HCT116 (cell line): Measurements from ENCODE around the gene RAPGEF1. TPM values are rescaled to one million over a fixed set of nuclear protein-coding genes. Genes with fewer than 3 reads are reported as not detected.

Source experiments
- ATAC-seq: fragments of 200-7000 bp; cut with Tn5 transposase; 2 replicates; pipeline ENCODE4 v1.9.1; 2020; ENCODE audit warnings: mild to moderate bottlenecking, moderate library complexity
- BruUV-seq: library from RNA; stranded (reverse); fragments of 400-500 nt; replicated peaks from 2 replicates; lab custom pipeline; 2021; lab: Mats Ljungman, UMichigan
- CTCF ChIA-PET: fragments of 300-600 bp; sonication (Branson Sonifier 250); formaldehyde crosslinking; loops from one replicate; lab custom pipeline; 2021; ENCODE audit warnings: antibody characterized with exemption; lab: Charles Lee
- POLR2A ChIA-PET: fragments of 300-600, 350-600 bp; sonication (Branson Sonifier 250); formaldehyde crosslinking; loops from one replicate; lab custom pipeline; 2021; ENCODE audit warnings: antibody characterized with exemption; lab: Charles Lee
- RAD21 ChIA-PET, 2 experiments: fragments of 300-600 bp; sonication (Branson Sonifier 250); formaldehyde crosslinking; loops; one replicate each; lab custom pipeline; 2023; ENCODE audit warnings: low total read pairs in 2 of 2; ENCODE audit not compliant: uncharacterized antibody in 2 of 2, unreplicated experiment in 2 of 2, low non-redundant PET in 1 of 2; lab: Charles Lee
- DNase-seq: peaks from one replicate; pipeline ENCODE4 v3.0.0-alpha.2; 2010; ENCODE audit warnings: low read depth, low spot score
- H2AFZ ChIP-seq: fragments of 200-600 bp; shearing (Covaris generic), sonication (generic); 2 replicates; pipeline ENCODE4 v1.6.1; 2017; ENCODE audit warnings: low read depth, mixed run types, mixed read lengths, antibody characterized with exemption, low read length; ENCODE audit not compliant: poor library complexity, severe bottlenecking
- H3K27ac ChIP-seq: 2 replicates; pipeline ENCODE4 v1.5.1; 2012; ENCODE audit warnings: low read depth, low read length
- H3K27me3 ChIP-seq: fragments of 200-600 bp; sonication (generic); 2 replicates; pipeline ENCODE4 v1.6.1; 2016; ENCODE audit warnings: mixed run types, low read length, mixed read lengths; ENCODE audit not compliant: insufficient read depth
- H3K36me3 ChIP-seq, 2 experiments: fragments of 200-500 bp in 1 of 2; fragments of 200-600 bp in 1 of 2; sonication (Bioruptor generic) in 1 of 2; sonication (generic) in 1 of 2; 2 replicates each; pipeline versions ENCODE4 v1.5.1 to v1.6.1; 2014 to 2016; ENCODE audit warnings: low read length in 2 of 2, inconsistent platforms in 1 of 2, mixed read lengths in 1 of 2, mixed run types in 1 of 2; ENCODE audit not compliant: insufficient read depth in 2 of 2, control insufficient read depth in 1 of 2
- H3K4me1 ChIP-seq, 2 experiments: fragments of 200-600 bp in 1 of 2; sonication (generic) in 1 of 2; 2 replicates each; pipeline versions ENCODE4 v1.5.1 to v1.6.1; 2012 to 2017; ENCODE audit warnings: low read length in 2 of 2, inconsistent platforms in 1 of 2, mild to moderate bottlenecking in 1 of 2, mixed read lengths in 1 of 2, mixed run types in 1 of 2, moderate library complexity in 1 of 2; ENCODE audit not compliant: insufficient read depth in 2 of 2, control insufficient read depth in 1 of 2
- H3K4me2 ChIP-seq: fragments of 200-600 bp; sonication (generic); 2 replicates; pipeline ENCODE4 v1.6.1; 2017; ENCODE audit warnings: mixed run types, low read length, mixed read lengths
- H3K4me3 ChIP-seq, 2 experiments: fragments of 200-600 bp in 1 of 2; sonication (generic) in 1 of 2; replicated peaks in 1 of 2; 2 replicates each; pipeline ENCODE4 v1.5.1; 2011 to 2016; ENCODE audit warnings: low read length in 2 of 2, control low read depth in 1 of 2, low read depth in 1 of 2, mild to moderate bottlenecking in 1 of 2, mixed read lengths in 1 of 2, mixed run types in 1 of 2
- H3K79me2 ChIP-seq: fragments of 200-600 bp; sonication (generic); 2 replicates; pipeline ENCODE4 v1.6.1; 2017; ENCODE audit warnings: mild to moderate bottlenecking, mixed run types, low read length, moderate library complexity, mixed read lengths; ENCODE audit not compliant: insufficient read depth
- H3K9ac ChIP-seq: fragments of 200-600 bp; sonication (generic); 2 replicates; pipeline ENCODE4 v1.6.1; 2016; ENCODE audit warnings: low read length, mixed read lengths
- H3K9me2 ChIP-seq: fragments of 200-600 bp; sonication (generic), shearing (Covaris generic); 2 replicates; pipeline ENCODE4 v1.6.1; 2017; ENCODE audit warnings: mixed run types, mild to moderate bottlenecking, moderate library complexity; ENCODE audit not compliant: insufficient read depth
- H3K9me3 ChIP-seq, 2 experiments: fragments of 200-500 bp in 1 of 2; fragments of 200-600 bp in 1 of 2; sonication (Bioruptor generic) in 1 of 2; sonication (generic) in 1 of 2; 2 replicates each; pipeline ENCODE4 v1.6.1; 2014 to 2017; ENCODE audit warnings: low read length in 2 of 2, mixed read lengths in 2 of 2, inconsistent platforms in 1 of 2, low read depth in 1 of 2, mild to moderate bottlenecking in 1 of 2, mixed run types in 1 of 2, moderate library complexity in 1 of 2; ENCODE audit not compliant: control insufficient read depth in 1 of 2, insufficient read depth in 1 of 2
- H4K20me1 ChIP-seq: fragments of 200-600 bp; sonication (generic), shearing (Covaris generic); 2 replicates; pipeline ENCODE4 v1.6.1; 2017; ENCODE audit warnings: mixed run types, mild to moderate bottlenecking, moderate library complexity; ENCODE audit not compliant: insufficient read depth
- CEBPB ChIP-seq: IDR thresholded peaks from 2 replicates; pipeline ENCODE4 v1.6.1; 2012; ENCODE audit warnings: low read depth
- EGR1 ChIP-seq: IDR thresholded peaks from 2 replicates; pipeline ENCODE4 v1.6.1; 2012; ENCODE audit warnings: low read depth
- ELF1 ChIP-seq: IDR thresholded peaks from 2 replicates; pipeline ENCODE4 v1.6.1; 2012; ENCODE audit warnings: low read depth, borderline replicate concordance
- POLR2A ChIP-seq: IDR thresholded peaks from 2 replicates; pipeline ENCODE4 v1.7.0; 2011; ENCODE audit warnings: borderline replicate concordance; ENCODE audit not compliant: insufficient read depth, insufficient read length; ENCODE audit errors: extremely low read depth
- RAD21 ChIP-seq: IDR thresholded peaks from 2 replicates; pipeline ENCODE4 v1.6.1; 2012; ENCODE audit warnings: low read depth, mild to moderate bottlenecking
- SIN3A ChIP-seq: IDR thresholded peaks from 2 replicates; pipeline ENCODE4 v1.6.1; 2012; ENCODE audit warnings: low read depth
- SRF ChIP-seq: IDR thresholded peaks from 2 replicates; pipeline ENCODE4 v1.6.1; 2012; ENCODE audit warnings: low read depth
- YY1 ChIP-seq: IDR thresholded peaks from 2 replicates; pipeline ENCODE4 v1.6.1; 2011; ENCODE audit warnings: low read length, low read depth, moderate library complexity, mild to moderate bottlenecking; ENCODE audit not compliant: insufficient replicate concordance; ENCODE audit errors: extremely low read depth
- ZFX ChIP-seq: fragments of 450-650 bp; IDR thresholded peaks from 2 replicates; pipeline ENCODE4 v1.6.1; 2017
- intact Hi-C: fragments of 100-400 bp; cut with micrococcal nuclease; formaldehyde crosslinking; loops from 2 replicates; pipeline ENCODE4 v1.10.0; 2022
- total RNA-seq: library from RNA; stranded (reverse); gene quantifications from one replicate; pipeline ENCODE4 v1.2.1, GENCODE V29; 2021; ENCODE audit not compliant: unreplicated experiment
- TF ChIP-seq, protein P1 (sequence below), 3 experiments: fragments of 200-600 bp in 1 of 3; sonication (generic) in 1 of 3; IDR thresholded peaks in 2 of 3; conservative IDR thresholded peaks in 1 of 3; 2 replicates each; pipeline ENCODE4 v1.5.1; 2012 to 2017; ENCODE audit warnings: low read depth in 2 of 3, low read length in 2 of 3, antibody characterized with exemption in 1 of 3, borderline replicate concordance in 1 of 3, control low read depth in 1 of 3, mild to moderate bottlenecking in 1 of 3, mixed read lengths in 1 of 3, mixed run types in 1 of 3, moderate library complexity in 1 of 3; ENCODE audit not compliant: insufficient read depth in 1 of 3
- TF ChIP-seq, protein P2 (sequence below): IDR thresholded peaks from 2 replicates; pipeline ENCODE4 v1.6.1; 2012; ENCODE audit warnings: low read depth
- TF ChIP-seq, protein P3 (sequence below): IDR thresholded peaks from 2 replicates; pipeline ENCODE4 v1.6.1; 2011; ENCODE audit warnings: mild to moderate bottlenecking, low read length, moderate library complexity; ENCODE audit not compliant: insufficient replicate concordance; ENCODE audit errors: extremely low read depth
- TF ChIP-seq, protein P4 (sequence below): IDR thresholded peaks from 2 replicates; pipeline ENCODE4 v1.6.1; 2012

The RAPGEF1 gene
- total RNA-seq, 1 experiment from 2014 or later, result 43.0 TPM

DNA sequence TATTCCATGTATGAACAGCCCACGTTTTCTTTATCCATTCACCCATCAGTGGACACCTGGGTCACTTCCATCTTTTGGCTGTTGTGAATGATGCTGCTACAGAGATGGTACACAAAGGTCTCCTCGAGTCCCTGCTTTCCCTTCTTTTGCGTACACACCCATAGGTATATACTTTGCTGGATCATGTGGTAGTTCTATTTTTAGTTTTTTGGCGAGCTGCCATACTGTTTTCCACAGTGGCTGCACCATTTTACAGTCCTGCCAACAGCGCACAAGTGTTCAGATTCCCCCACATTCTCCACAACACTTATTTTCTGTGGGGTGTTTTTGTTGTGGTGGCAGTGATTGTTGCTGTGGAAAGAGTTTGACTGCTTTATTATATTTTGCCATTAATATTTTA, 16.2 kb downstream of the RAPGEF1 start:
- DNase-seq (no peak), ATAC-seq (no peak)
- Histone ChIP-seq H3K9me2 (no peaks in the 10 kb centered on the region), H3K79me2 (peaks cover 49% of the 10 kb centered on the region), H3K9me3 (no peaks in the 10 kb centered on the region), H4K20me1 (no peaks in the 10 kb centered on the region), H2AFZ (no peak overlapping the region), H3K36me3 (no peaks in the 10 kb centered on the region), H3K9ac (no peak overlapping the region), H3K27me3 (no peaks in the 10 kb centered on the region), H3K27ac (no peak overlapping the region), H3K4me1 (peaks cover 3 to 15% of the 10 kb centered on the region in 2 experiments; a peak in 3 of 4 replicates), H3K4me3 (no peak overlapping the region), H3K4me2 (no peak overlapping the region)
- intact Hi-C loops, result no loop called here
- no TSS peak for BruUV-seq
- POLR2A ChIA-PET, result no interaction called here
- CTCF ChIA-PET, result no interaction called here
- RAD21 ChIA-PET, result no interaction called here
- TF ChIP-seq YY1 (no peak), ELF1 (no peak), SRF (no peak), ZFX (no peak), RAD21 (no peak)
- TF ChIP-seq, protein P1, sequence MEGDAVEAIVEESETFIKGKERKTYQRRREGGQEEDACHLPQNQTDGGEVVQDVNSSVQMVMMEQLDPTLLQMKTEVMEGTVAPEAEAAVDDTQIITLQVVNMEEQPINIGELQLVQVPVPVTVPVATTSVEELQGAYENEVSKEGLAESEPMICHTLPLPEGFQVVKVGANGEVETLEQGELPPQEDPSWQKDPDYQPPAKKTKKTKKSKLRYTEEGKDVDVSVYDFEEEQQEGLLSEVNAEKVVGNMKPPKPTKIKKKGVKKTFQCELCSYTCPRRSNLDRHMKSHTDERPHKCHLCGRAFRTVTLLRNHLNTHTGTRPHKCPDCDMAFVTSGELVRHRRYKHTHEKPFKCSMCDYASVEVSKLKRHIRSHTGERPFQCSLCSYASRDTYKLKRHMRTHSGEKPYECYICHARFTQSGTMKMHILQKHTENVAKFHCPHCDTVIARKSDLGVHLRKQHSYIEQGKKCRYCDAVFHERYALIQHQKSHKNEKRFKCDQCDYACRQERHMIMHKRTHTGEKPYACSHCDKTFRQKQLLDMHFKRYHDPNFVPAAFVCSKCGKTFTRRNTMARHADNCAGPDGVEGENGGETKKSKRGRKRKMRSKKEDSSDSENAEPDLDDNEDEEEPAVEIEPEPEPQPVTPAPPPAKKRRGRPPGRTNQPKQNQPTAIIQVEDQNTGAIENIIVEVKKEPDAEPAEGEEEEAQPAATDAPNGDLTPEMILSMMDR (IDR thresholded peaks at IDR 0.05 in 2 of 3, conservative IDR thresholded peaks at IDR 0.05 in 1 of 3; ENCODE audit: borderline replicate concordance in 1 of 3, insufficient read depth in 1 of 3, low read depth in 2 of 3, low read length in 2 of 3), result no peak

DNA sequence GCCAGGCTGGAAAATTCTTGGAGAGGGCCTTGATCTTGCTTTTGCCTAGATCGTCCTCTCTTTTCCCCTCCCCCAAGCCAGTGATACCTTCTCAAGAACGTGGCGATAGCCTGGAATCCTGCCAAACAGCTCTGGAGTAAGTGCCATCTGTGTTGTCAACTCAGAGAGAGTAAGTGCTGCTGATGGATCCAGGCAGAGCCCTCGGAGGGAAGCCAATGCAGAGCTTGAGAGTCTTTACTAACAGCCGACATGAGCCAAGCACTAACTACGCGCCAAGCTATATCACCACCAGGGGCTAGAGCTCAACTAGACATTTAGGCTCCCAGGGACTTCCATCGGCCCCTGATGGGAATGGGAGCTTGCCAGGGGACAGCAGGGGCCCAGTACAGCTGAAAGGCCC, 17.6 kb downstream of the RAPGEF1 start:
- no peaks in the 10 kb centered on the region for H3K36me3 ChIP-seq
- no peak overlapping the region for H2AFZ ChIP-seq
- ChIA-PET RAD21 (no interaction called here), POLR2A (no interaction called here), CTCF (interaction anchor here (1.4 kb wide), 1 partner anchor 8 kb away, joined by 3 read pairs; no protein-coding TSS in a partner anchor)
- peaks cover 41% of the 10 kb centered on the region for H3K79me2 ChIP-seq
- H3K9ac ChIP-seq, result no peak overlapping the region
- no peak overlapping the region for H3K4me3 ChIP-seq
- no peaks in the 10 kb centered on the region for H4K20me1 ChIP-seq
- DNase-seq (no peak), ATAC-seq (no peak)
- no peaks in the 10 kb centered on the region for H3K27me3 ChIP-seq
- H3K4me2 ChIP-seq, result no peak overlapping the region
- no peaks in the 10 kb centered on the region for H3K9me3 ChIP-seq
- intact Hi-C loops, result no loop called here
- H3K9me2 ChIP-seq, result no peaks in the 10 kb centered on the region
- TF ChIP-seq CEBPB, result no peak
- TF ChIP-seq, protein P2, sequence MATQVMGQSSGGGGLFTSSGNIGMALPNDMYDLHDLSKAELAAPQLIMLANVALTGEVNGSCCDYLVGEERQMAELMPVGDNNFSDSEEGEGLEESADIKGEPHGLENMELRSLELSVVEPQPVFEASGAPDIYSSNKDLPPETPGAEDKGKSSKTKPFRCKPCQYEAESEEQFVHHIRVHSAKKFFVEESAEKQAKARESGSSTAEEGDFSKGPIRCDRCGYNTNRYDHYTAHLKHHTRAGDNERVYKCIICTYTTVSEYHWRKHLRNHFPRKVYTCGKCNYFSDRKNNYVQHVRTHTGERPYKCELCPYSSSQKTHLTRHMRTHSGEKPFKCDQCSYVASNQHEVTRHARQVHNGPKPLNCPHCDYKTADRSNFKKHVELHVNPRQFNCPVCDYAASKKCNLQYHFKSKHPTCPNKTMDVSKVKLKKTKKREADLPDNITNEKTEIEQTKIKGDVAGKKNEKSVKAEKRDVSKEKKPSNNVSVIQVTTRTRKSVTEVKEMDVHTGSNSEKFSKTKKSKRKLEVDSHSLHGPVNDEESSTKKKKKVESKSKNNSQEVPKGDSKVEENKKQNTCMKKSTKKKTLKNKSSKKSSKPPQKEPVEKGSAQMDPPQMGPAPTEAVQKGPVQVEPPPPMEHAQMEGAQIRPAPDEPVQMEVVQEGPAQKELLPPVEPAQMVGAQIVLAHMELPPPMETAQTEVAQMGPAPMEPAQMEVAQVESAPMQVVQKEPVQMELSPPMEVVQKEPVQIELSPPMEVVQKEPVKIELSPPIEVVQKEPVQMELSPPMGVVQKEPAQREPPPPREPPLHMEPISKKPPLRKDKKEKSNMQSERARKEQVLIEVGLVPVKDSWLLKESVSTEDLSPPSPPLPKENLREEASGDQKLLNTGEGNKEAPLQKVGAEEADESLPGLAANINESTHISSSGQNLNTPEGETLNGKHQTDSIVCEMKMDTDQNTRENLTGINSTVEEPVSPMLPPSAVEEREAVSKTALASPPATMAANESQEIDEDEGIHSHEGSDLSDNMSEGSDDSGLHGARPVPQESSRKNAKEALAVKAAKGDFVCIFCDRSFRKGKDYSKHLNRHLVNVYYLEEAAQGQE, result no peak
- TF ChIP-seq SIN3A, result no peak
- TF ChIP-seq, protein P3, sequence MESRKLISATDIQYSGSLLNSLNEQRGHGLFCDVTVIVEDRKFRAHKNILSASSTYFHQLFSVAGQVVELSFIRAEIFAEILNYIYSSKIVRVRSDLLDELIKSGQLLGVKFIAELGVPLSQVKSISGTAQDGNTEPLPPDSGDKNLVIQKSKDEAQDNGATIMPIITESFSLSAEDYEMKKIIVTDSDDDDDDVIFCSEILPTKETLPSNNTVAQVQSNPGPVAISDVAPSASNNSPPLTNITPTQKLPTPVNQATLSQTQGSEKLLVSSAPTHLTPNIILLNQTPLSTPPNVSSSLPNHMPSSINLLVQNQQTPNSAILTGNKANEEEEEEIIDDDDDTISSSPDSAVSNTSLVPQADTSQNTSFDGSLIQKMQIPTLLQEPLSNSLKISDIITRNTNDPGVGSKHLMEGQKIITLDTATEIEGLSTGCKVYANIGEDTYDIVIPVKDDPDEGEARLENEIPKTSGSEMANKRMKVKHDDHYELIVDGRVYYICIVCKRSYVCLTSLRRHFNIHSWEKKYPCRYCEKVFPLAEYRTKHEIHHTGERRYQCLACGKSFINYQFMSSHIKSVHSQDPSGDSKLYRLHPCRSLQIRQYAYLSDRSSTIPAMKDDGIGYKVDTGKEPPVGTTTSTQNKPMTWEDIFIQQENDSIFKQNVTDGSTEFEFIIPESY, result no peak
- TF ChIP-seq POLR2A, result no peak
- TF ChIP-seq ELF1, result no peak
- TF ChIP-seq, protein P4, sequence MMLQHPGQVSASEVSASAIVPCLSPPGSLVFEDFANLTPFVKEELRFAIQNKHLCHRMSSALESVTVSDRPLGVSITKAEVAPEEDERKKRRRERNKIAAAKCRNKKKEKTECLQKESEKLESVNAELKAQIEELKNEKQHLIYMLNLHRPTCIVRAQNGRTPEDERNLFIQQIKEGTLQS, result no peak
- TF ChIP-seq EGR1, result no peak
- no peak overlapping the region for H3K27ac ChIP-seq
- BruUV-seq, result no TSS peak
- H3K4me1 ChIP-seq, result peaks cover under 1 to 1% of the 10 kb centered on the region in 2 experiments; a peak in 2 of 4 replicates
